HCT116 (cell line): ENCODE results near the gene XRN1. TPM values are rescaled to one million over a fixed set of nuclear protein-coding genes. Genes with fewer than 3 reads are reported as not detected.

Source experiments
- ATAC-seq: fragments of 200-7000 bp; cut with Tn5 transposase; 2 replicates; pipeline ENCODE4 v1.9.1; 2020; ENCODE audit warnings: mild to moderate bottlenecking, moderate library complexity
- BruUV-seq: library from RNA; stranded (reverse); fragments of 400-500 nt; replicated peaks from 2 replicates; lab custom pipeline; 2021; lab: Mats Ljungman, UMichigan
- CTCF ChIA-PET: fragments of 300-600 bp; sonication (Branson Sonifier 250); formaldehyde crosslinking; loops from one replicate; lab custom pipeline; 2021; ENCODE audit warnings: antibody characterized with exemption; lab: Charles Lee
- POLR2A ChIA-PET: fragments of 300-600, 350-600 bp; sonication (Branson Sonifier 250); formaldehyde crosslinking; loops from one replicate; lab custom pipeline; 2021; ENCODE audit warnings: antibody characterized with exemption; lab: Charles Lee
- RAD21 ChIA-PET, 2 experiments: fragments of 300-600 bp; sonication (Branson Sonifier 250); formaldehyde crosslinking; loops; one replicate each; lab custom pipeline; 2023; ENCODE audit warnings: low total read pairs in 2 of 2; ENCODE audit not compliant: uncharacterized antibody in 2 of 2, unreplicated experiment in 2 of 2, low non-redundant PET in 1 of 2; lab: Charles Lee
- DNase-seq: peaks from one replicate; pipeline ENCODE4 v3.0.0-alpha.2; 2010; ENCODE audit warnings: low read depth, low spot score
- H2AFZ ChIP-seq: fragments of 200-600 bp; shearing (Covaris generic), sonication (generic); 2 replicates; pipeline ENCODE4 v1.6.1; 2017; ENCODE audit warnings: low read depth, mixed run types, mixed read lengths, antibody characterized with exemption, low read length; ENCODE audit not compliant: poor library complexity, severe bottlenecking
- H3K27ac ChIP-seq: 2 replicates; pipeline ENCODE4 v1.5.1; 2012; ENCODE audit warnings: low read depth, low read length
- H3K27me3 ChIP-seq: fragments of 200-600 bp; sonication (generic); 2 replicates; pipeline ENCODE4 v1.6.1; 2016; ENCODE audit warnings: mixed run types, low read length, mixed read lengths; ENCODE audit not compliant: insufficient read depth
- H3K36me3 ChIP-seq, 2 experiments: fragments of 200-500 bp in 1 of 2; fragments of 200-600 bp in 1 of 2; sonication (Bioruptor generic) in 1 of 2; sonication (generic) in 1 of 2; 2 replicates each; pipeline versions ENCODE4 v1.5.1 to v1.6.1; 2014 to 2016; ENCODE audit warnings: low read length in 2 of 2, inconsistent platforms in 1 of 2, mixed read lengths in 1 of 2, mixed run types in 1 of 2; ENCODE audit not compliant: insufficient read depth in 2 of 2, control insufficient read depth in 1 of 2
- H3K4me1 ChIP-seq, 2 experiments: fragments of 200-600 bp in 1 of 2; sonication (generic) in 1 of 2; 2 replicates each; pipeline versions ENCODE4 v1.5.1 to v1.6.1; 2012 to 2017; ENCODE audit warnings: low read length in 2 of 2, inconsistent platforms in 1 of 2, mild to moderate bottlenecking in 1 of 2, mixed read lengths in 1 of 2, mixed run types in 1 of 2, moderate library complexity in 1 of 2; ENCODE audit not compliant: insufficient read depth in 2 of 2, control insufficient read depth in 1 of 2
- H3K4me2 ChIP-seq: fragments of 200-600 bp; sonication (generic); 2 replicates; pipeline ENCODE4 v1.6.1; 2017; ENCODE audit warnings: mixed run types, low read length, mixed read lengths
- H3K4me3 ChIP-seq, 2 experiments: fragments of 200-600 bp in 1 of 2; sonication (generic) in 1 of 2; replicated peaks in 1 of 2; 2 replicates each; pipeline ENCODE4 v1.5.1; 2011 to 2016; ENCODE audit warnings: low read length in 2 of 2, control low read depth in 1 of 2, low read depth in 1 of 2, mild to moderate bottlenecking in 1 of 2, mixed read lengths in 1 of 2, mixed run types in 1 of 2
- H3K79me2 ChIP-seq: fragments of 200-600 bp; sonication (generic); 2 replicates; pipeline ENCODE4 v1.6.1; 2017; ENCODE audit warnings: mild to moderate bottlenecking, mixed run types, low read length, moderate library complexity, mixed read lengths; ENCODE audit not compliant: insufficient read depth
- H3K9ac ChIP-seq: fragments of 200-600 bp; sonication (generic); 2 replicates; pipeline ENCODE4 v1.6.1; 2016; ENCODE audit warnings: low read length, mixed read lengths
- H3K9me2 ChIP-seq: fragments of 200-600 bp; sonication (generic), shearing (Covaris generic); 2 replicates; pipeline ENCODE4 v1.6.1; 2017; ENCODE audit warnings: mixed run types, mild to moderate bottlenecking, moderate library complexity; ENCODE audit not compliant: insufficient read depth
- H3K9me3 ChIP-seq, 2 experiments: fragments of 200-500 bp in 1 of 2; fragments of 200-600 bp in 1 of 2; sonication (Bioruptor generic) in 1 of 2; sonication (generic) in 1 of 2; 2 replicates each; pipeline ENCODE4 v1.6.1; 2014 to 2017; ENCODE audit warnings: low read length in 2 of 2, mixed read lengths in 2 of 2, inconsistent platforms in 1 of 2, low read depth in 1 of 2, mild to moderate bottlenecking in 1 of 2, mixed run types in 1 of 2, moderate library complexity in 1 of 2; ENCODE audit not compliant: control insufficient read depth in 1 of 2, insufficient read depth in 1 of 2
- H4K20me1 ChIP-seq: fragments of 200-600 bp; sonication (generic), shearing (Covaris generic); 2 replicates; pipeline ENCODE4 v1.6.1; 2017; ENCODE audit warnings: mixed run types, mild to moderate bottlenecking, moderate library complexity; ENCODE audit not compliant: insufficient read depth
- CBX3 ChIP-seq: IDR thresholded peaks from 2 replicates; pipeline ENCODE4 v1.6.1; 2012; ENCODE audit warnings: low read depth
- ELF1 ChIP-seq: IDR thresholded peaks from 2 replicates; pipeline ENCODE4 v1.6.1; 2012; ENCODE audit warnings: low read depth, borderline replicate concordance
- EZH2phosphoT487 ChIP-seq: fragments of 200-600 bp; IDR thresholded peaks from 2 replicates; pipeline ENCODE4 v1.6.1; 2018; ENCODE audit warnings: antibody characterized with exemption, borderline replicate concordance
- JUND ChIP-seq: IDR thresholded peaks from 2 replicates; pipeline ENCODE4 v1.6.1; 2012
- POLR2A ChIP-seq: IDR thresholded peaks from 2 replicates; pipeline ENCODE4 v1.7.0; 2011; ENCODE audit warnings: borderline replicate concordance; ENCODE audit not compliant: insufficient read depth, insufficient read length; ENCODE audit errors: extremely low read depth
- POLR2AphosphoS5 ChIP-seq: IDR thresholded peaks from 2 replicates; pipeline ENCODE4 v1.6.1; 2011; ENCODE audit warnings: mild to moderate bottlenecking, low read depth, low read length, moderate library complexity
- SIN3A ChIP-seq: IDR thresholded peaks from 2 replicates; pipeline ENCODE4 v1.6.1; 2012; ENCODE audit warnings: low read depth
- SRF ChIP-seq: IDR thresholded peaks from 2 replicates; pipeline ENCODE4 v1.6.1; 2012; ENCODE audit warnings: low read depth
- TCF7L2 ChIP-seq: IDR thresholded peaks from 2 replicates; pipeline ENCODE4 v1.7.0; 2011; ENCODE audit warnings: borderline replicate concordance, inconsistent platforms; ENCODE audit not compliant: insufficient read depth, insufficient read length; ENCODE audit errors: extremely low read depth
- YY1 ChIP-seq: IDR thresholded peaks from 2 replicates; pipeline ENCODE4 v1.6.1; 2011; ENCODE audit warnings: low read length, low read depth, moderate library complexity, mild to moderate bottlenecking; ENCODE audit not compliant: insufficient replicate concordance; ENCODE audit errors: extremely low read depth
- ZNF274 ChIP-seq: fragments of 200-500 bp; sonication (Bioruptor generic); IDR thresholded peaks from 2 replicates; pipeline ENCODE4 v1.6.1; 2014; ENCODE audit warnings: mild to moderate bottlenecking, low read depth, low read length, inconsistent platforms
- intact Hi-C: fragments of 100-400 bp; cut with micrococcal nuclease; formaldehyde crosslinking; loops from 2 replicates; pipeline ENCODE4 v1.10.0; 2022
- total RNA-seq: library from RNA; stranded (reverse); gene quantifications from one replicate; pipeline ENCODE4 v1.2.1, GENCODE V29; 2021; ENCODE audit not compliant: unreplicated experiment
- TF ChIP-seq, protein P1 (sequence below), 3 experiments: fragments of 200-600 bp in 1 of 3; sonication (generic) in 1 of 3; IDR thresholded peaks in 2 of 3; conservative IDR thresholded peaks in 1 of 3; 2 replicates each; pipeline ENCODE4 v1.5.1; 2012 to 2017; ENCODE audit warnings: low read depth in 2 of 3, low read length in 2 of 3, antibody characterized with exemption in 1 of 3, borderline replicate concordance in 1 of 3, control low read depth in 1 of 3, mild to moderate bottlenecking in 1 of 3, mixed read lengths in 1 of 3, mixed run types in 1 of 3, moderate library complexity in 1 of 3; ENCODE audit not compliant: insufficient read depth in 1 of 3
- TF ChIP-seq, protein P2 (sequence below): IDR thresholded peaks from 2 replicates; pipeline ENCODE4 v1.6.1; 2011; ENCODE audit warnings: mild to moderate bottlenecking, low read length, moderate library complexity; ENCODE audit not compliant: insufficient replicate concordance; ENCODE audit errors: extremely low read depth
- TF ChIP-seq, protein P3 (sequence below): IDR thresholded peaks from 2 replicates; pipeline ENCODE4 v1.6.1; 2012; ENCODE audit warnings: low read depth

Gene XRN1
- total RNA-seq, 1 experiment from 2014 or later: 21.3 TPM

DNA sequence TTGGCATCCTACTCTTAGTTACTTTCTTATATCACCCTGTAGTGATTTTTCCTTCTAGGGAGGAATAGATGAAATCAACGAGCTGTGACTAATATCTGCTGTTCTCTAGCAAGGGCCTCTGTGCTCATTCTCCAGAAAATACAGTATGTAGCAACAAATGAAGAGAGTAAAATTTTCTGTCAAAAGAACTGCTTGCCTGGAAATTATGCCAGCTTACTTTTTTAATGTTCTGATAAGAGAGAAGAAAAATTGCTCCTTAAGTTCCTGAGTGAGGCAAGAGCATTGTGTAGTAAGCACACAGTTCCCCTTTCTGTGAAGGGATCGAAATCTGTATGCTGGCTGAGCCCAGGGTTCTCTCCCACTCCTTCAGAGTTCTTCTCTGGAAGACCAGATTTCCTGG, 171.1 kb downstream of the XRN1 start:
- Histone ChIP-seq H3K36me3 (no peaks in the 10 kb centered on the region), H3K4me1 (peaks cover 0 to 7% of the 10 kb centered on the region in 2 experiments; a peak in 1 of 4 replicates), H3K9ac (no peak overlapping the region), H4K20me1 (no peaks in the 10 kb centered on the region), H3K27ac (no peak overlapping the region), H3K9me3 (no peaks in the 10 kb centered on the region), H3K79me2 (no peaks in the 10 kb centered on the region), H2AFZ (no peak overlapping the region), H3K4me2 (no peak overlapping the region), H3K9me2 (no peaks in the 10 kb centered on the region), H3K4me3 (no peak overlapping the region), H3K27me3 (no peaks in the 10 kb centered on the region)
- RAD21 ChIA-PET: no interaction called here
- no TSS peak for BruUV-seq
- POLR2A ChIA-PET: no interaction called here
- ATAC-seq: no peak
- CTCF ChIA-PET: no interaction called here
- no peak for TF ChIP-seq POLR2A
- TF ChIP-seq ELF1: no peak
- TF ChIP-seq SIN3A: no peak
- TF ChIP-seq EZH2phosphoT487: no peak
- TF ChIP-seq CBX3: no peak
- no peak for TF ChIP-seq ZNF274
- no peak for TF ChIP-seq YY1
- TF ChIP-seq SRF: no peak
- no peak for TF ChIP-seq JUND
- TF ChIP-seq TCF7L2: no peak
- DNase-seq: no peak
- intact Hi-C loops: loop anchor here (10.0 kb wide), 1 partner anchor 812 kb away; no protein-coding TSS in a partner anchor

DNA sequence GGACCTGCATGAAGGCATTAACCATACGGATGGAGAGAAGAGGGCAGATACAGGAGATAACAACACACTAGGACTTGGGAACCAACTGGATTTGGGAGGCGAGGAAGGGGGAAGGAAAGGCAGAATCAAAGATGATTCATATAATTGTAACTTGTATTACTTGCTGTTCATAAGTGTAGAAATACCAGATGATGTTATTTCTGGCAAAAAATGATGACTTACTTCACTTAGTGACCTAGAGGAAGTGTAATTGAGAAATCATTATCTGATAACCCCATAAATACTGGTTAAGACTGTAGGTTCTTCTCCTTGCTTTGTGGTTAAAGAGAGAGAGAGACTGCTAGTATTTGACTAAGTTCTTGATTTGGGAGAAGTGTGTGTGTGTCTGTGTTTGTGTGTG, 172.0 kb downstream of the XRN1 start:
- no peaks in the 10 kb centered on the region for H3K79me2 ChIP-seq
- no peak overlapping the region for H3K4me2 ChIP-seq
- no peak overlapping the region for H3K9ac ChIP-seq
- H3K9me3 ChIP-seq: no peaks in the 10 kb centered on the region
- no TSS peak for BruUV-seq
- H3K4me1 ChIP-seq: peaks cover 0 to 7% of the 10 kb centered on the region in 2 experiments; a peak in 1 of 4 replicates
- DNase-seq (no peak), ATAC-seq (no peak)
- H3K36me3 ChIP-seq: no peaks in the 10 kb centered on the region
- RAD21 ChIA-PET: no interaction called here
- CTCF ChIA-PET: no interaction called here
- POLR2A ChIA-PET: no interaction called here
- H3K4me3 ChIP-seq: no peak overlapping the region
- no peaks in the 10 kb centered on the region for H3K9me2 ChIP-seq
- H3K27ac ChIP-seq: no peak overlapping the region
- H2AFZ ChIP-seq: no peak overlapping the region
- intact Hi-C loops: loop anchor here (10.0 kb wide), 1 partner anchor 811 kb away; no protein-coding TSS in a partner anchor
- no peaks in the 10 kb centered on the region for H4K20me1 ChIP-seq
- H3K27me3 ChIP-seq: no peaks in the 10 kb centered on the region
- TF ChIP-seq, protein P1, sequence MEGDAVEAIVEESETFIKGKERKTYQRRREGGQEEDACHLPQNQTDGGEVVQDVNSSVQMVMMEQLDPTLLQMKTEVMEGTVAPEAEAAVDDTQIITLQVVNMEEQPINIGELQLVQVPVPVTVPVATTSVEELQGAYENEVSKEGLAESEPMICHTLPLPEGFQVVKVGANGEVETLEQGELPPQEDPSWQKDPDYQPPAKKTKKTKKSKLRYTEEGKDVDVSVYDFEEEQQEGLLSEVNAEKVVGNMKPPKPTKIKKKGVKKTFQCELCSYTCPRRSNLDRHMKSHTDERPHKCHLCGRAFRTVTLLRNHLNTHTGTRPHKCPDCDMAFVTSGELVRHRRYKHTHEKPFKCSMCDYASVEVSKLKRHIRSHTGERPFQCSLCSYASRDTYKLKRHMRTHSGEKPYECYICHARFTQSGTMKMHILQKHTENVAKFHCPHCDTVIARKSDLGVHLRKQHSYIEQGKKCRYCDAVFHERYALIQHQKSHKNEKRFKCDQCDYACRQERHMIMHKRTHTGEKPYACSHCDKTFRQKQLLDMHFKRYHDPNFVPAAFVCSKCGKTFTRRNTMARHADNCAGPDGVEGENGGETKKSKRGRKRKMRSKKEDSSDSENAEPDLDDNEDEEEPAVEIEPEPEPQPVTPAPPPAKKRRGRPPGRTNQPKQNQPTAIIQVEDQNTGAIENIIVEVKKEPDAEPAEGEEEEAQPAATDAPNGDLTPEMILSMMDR (IDR thresholded peaks at IDR 0.05 in 2 of 3, conservative IDR thresholded peaks at IDR 0.05 in 1 of 3; ENCODE audit: borderline replicate concordance in 1 of 3, insufficient read depth in 1 of 3, low read depth in 2 of 3, low read length in 2 of 3): no peak
- TF ChIP-seq POLR2AphosphoS5 (no peak), ZNF274 (no peak)
- TF ChIP-seq, protein P2, sequence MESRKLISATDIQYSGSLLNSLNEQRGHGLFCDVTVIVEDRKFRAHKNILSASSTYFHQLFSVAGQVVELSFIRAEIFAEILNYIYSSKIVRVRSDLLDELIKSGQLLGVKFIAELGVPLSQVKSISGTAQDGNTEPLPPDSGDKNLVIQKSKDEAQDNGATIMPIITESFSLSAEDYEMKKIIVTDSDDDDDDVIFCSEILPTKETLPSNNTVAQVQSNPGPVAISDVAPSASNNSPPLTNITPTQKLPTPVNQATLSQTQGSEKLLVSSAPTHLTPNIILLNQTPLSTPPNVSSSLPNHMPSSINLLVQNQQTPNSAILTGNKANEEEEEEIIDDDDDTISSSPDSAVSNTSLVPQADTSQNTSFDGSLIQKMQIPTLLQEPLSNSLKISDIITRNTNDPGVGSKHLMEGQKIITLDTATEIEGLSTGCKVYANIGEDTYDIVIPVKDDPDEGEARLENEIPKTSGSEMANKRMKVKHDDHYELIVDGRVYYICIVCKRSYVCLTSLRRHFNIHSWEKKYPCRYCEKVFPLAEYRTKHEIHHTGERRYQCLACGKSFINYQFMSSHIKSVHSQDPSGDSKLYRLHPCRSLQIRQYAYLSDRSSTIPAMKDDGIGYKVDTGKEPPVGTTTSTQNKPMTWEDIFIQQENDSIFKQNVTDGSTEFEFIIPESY: no peak
- TF ChIP-seq, protein P3, sequence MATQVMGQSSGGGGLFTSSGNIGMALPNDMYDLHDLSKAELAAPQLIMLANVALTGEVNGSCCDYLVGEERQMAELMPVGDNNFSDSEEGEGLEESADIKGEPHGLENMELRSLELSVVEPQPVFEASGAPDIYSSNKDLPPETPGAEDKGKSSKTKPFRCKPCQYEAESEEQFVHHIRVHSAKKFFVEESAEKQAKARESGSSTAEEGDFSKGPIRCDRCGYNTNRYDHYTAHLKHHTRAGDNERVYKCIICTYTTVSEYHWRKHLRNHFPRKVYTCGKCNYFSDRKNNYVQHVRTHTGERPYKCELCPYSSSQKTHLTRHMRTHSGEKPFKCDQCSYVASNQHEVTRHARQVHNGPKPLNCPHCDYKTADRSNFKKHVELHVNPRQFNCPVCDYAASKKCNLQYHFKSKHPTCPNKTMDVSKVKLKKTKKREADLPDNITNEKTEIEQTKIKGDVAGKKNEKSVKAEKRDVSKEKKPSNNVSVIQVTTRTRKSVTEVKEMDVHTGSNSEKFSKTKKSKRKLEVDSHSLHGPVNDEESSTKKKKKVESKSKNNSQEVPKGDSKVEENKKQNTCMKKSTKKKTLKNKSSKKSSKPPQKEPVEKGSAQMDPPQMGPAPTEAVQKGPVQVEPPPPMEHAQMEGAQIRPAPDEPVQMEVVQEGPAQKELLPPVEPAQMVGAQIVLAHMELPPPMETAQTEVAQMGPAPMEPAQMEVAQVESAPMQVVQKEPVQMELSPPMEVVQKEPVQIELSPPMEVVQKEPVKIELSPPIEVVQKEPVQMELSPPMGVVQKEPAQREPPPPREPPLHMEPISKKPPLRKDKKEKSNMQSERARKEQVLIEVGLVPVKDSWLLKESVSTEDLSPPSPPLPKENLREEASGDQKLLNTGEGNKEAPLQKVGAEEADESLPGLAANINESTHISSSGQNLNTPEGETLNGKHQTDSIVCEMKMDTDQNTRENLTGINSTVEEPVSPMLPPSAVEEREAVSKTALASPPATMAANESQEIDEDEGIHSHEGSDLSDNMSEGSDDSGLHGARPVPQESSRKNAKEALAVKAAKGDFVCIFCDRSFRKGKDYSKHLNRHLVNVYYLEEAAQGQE: no peak
